SK-N-SH (cell line): ENCODE data around the gene AXIN2. TPM values are rescaled to one million over a fixed set of nuclear protein-coding genes. Genes with fewer than 3 reads are reported as not detected.

Experiments
- CTCF ChIA-PET: fragments of 300-600, 350-600 bp; formaldehyde crosslinking; extraction: SDS; loops from one replicate; lab custom pipeline; 2021; lab: Yijun Ruan, JAX
- POLR2A ChIA-PET: fragments of 350-600 bp; sonication (Branson Sonifier 250); formaldehyde crosslinking; extraction: SDS; loops from one replicate; lab custom pipeline; 2020; ENCODE audit warnings: antibody characterized with exemption, inconsistent platforms; lab: Yijun Ruan, JAX
- DNase-seq: peaks from one replicate; pipeline ENCODE4 v3.0.0; 2012
- H2AFZ ChIP-seq: fragments of 200-600 bp; sonication (generic); 2 replicates; pipeline ENCODE4 v1.8.1; 2016; ENCODE audit warnings: antibody characterized with exemption, mild to moderate bottlenecking, low read depth
- H3F3A ChIP-seq: fragments of 200-600 bp; sonication (generic); replicated peaks from 2 replicates; pipeline ENCODE3; 2016; ENCODE audit warnings: antibody characterized with exemption, mild to moderate bottlenecking; ENCODE audit not compliant: insufficient read depth
- H3K27ac ChIP-seq, 2 experiments: fragments of 200-500 bp in 1 of 2; fragments of 200-600 bp in 1 of 2; sonication (Bioruptor generic) in 1 of 2; sonication (generic), shearing (Covaris generic) in 1 of 2; 2 replicates each; pipeline versions ENCODE4 v1.5.1 to v1.6.1; 2014 to 2016; ENCODE audit warnings: low read depth in 2 of 2, inconsistent platforms in 1 of 2, low read length in 1 of 2, mild to moderate bottlenecking in 1 of 2, mixed read lengths in 1 of 2
- H3K27me3 ChIP-seq: fragments of 200-600 bp; sonication (generic), shearing (Covaris generic); 2 replicates; pipeline ENCODE4 v1.6.1; 2016; ENCODE audit warnings: mixed run types; ENCODE audit not compliant: insufficient read depth
- H3K36me3 ChIP-seq, 2 experiments: fragments of 200-500 bp in 1 of 2; fragments of 200-600 bp in 1 of 2; sonication (Bioruptor generic) in 1 of 2; sonication (generic) in 1 of 2; replicated peaks in 1 of 2; 2 replicates each; pipeline versions ENCODE3 to v1.5.1; 2014 to 2016; ENCODE audit warnings: low read length in 1 of 2, mild to moderate bottlenecking in 1 of 2; ENCODE audit not compliant: insufficient read depth in 2 of 2, control insufficient read depth in 1 of 2
- H3K4me1 ChIP-seq, 2 experiments: fragments of 200-500 bp in 1 of 2; fragments of 200-600 bp in 1 of 2; sonication (Bioruptor generic) in 1 of 2; sonication (generic), shearing (Covaris generic) in 1 of 2; 2 replicates each; pipeline versions ENCODE4 v1.5.1 to v1.6.1; 2014 to 2016; ENCODE audit warnings: low read depth in 1 of 2, low read length in 1 of 2, mixed run types in 1 of 2; ENCODE audit not compliant: insufficient read depth in 2 of 2, control insufficient read depth in 1 of 2
- H3K4me2 ChIP-seq: fragments of 200-600 bp; sonication (generic), shearing (Covaris generic); 2 replicates; pipeline ENCODE4 v1.6.1; 2017; ENCODE audit warnings: mixed run types
- H3K4me3 ChIP-seq, 2 experiments: fragments of 200-500 bp in 1 of 2; fragments of 200-600 bp in 1 of 2; sonication (Bioruptor generic) in 1 of 2; sonication (generic), shearing (Covaris generic) in 1 of 2; 2 replicates each; pipeline versions ENCODE4 v1.5.1 to v1.8.1; 2014 to 2016; ENCODE audit warnings: low read depth in 2 of 2, inconsistent platforms in 1 of 2, low read length in 1 of 2, mild to moderate bottlenecking in 1 of 2, mixed read lengths in 1 of 2, moderate library complexity in 1 of 2
- H3K79me2 ChIP-seq: fragments of 200-600 bp; sonication (generic); 2 replicates; pipeline ENCODE4 v1.8.1; 2017; ENCODE audit warnings: mild to moderate bottlenecking; ENCODE audit not compliant: insufficient read depth
- H3K9ac ChIP-seq: fragments of 200-600 bp; sonication (generic); 2 replicates; pipeline ENCODE4 v1.6.1; 2017; ENCODE audit warnings: mixed run types
- H3K9me2 ChIP-seq: fragments of 200-600 bp; sonication (generic); 2 replicates; pipeline ENCODE4 v1.6.1; 2017; ENCODE audit warnings: mixed run types
- H3K9me3 ChIP-seq: fragments of 200-600 bp; sonication (generic); 2 replicates; pipeline ENCODE4 v1.6.1; 2017; ENCODE audit warnings: mixed run types, mild to moderate bottlenecking, moderate library complexity
- H4K20me1 ChIP-seq: fragments of 200-600 bp; sonication (generic); 2 replicates; pipeline ENCODE4 v1.6.1; 2017; ENCODE audit warnings: mild to moderate bottlenecking, mixed run types; ENCODE audit not compliant: insufficient read depth
- EZH2phosphoT487 ChIP-seq: fragments of 200-600 bp; sonication (generic); IDR thresholded peaks from 2 replicates; pipeline ENCODE4 v1.6.1; 2017; ENCODE audit warnings: low read depth, mixed run types, mild to moderate bottlenecking, antibody characterized with exemption, moderate library complexity, borderline replicate concordance
- FOXJ3 ChIP-seq: sonication (generic); formaldehyde crosslinking; IDR thresholded peaks from 2 replicates; pipeline ENCODE4 v1.5.1; 2020; ENCODE audit warnings: mild to moderate bottlenecking, missing genetic modification reagents
- GATA2 ChIP-seq: sonication (generic); formaldehyde crosslinking; IDR thresholded peaks from 2 replicates; pipeline ENCODE4 v1.5.0; 2020; ENCODE audit warnings: mild to moderate bottlenecking, missing genetic modification reagents
- NFIC ChIP-seq: IDR thresholded peaks from 2 replicates; pipeline ENCODE4 v1.4.0; 2012; ENCODE audit warnings: borderline replicate concordance
- POLR2AphosphoS5 ChIP-seq: IDR thresholded peaks from 2 replicates; pipeline ENCODE4 v1.6.1; 2012; ENCODE audit warnings: low read depth, low read length
- RXRA ChIP-seq: IDR thresholded peaks from 2 replicates; pipeline ENCODE4 v1.4.0; 2012; ENCODE audit warnings: low read depth, mild to moderate bottlenecking, borderline replicate concordance
- SMC3 ChIP-seq: IDR thresholded peaks from 2 replicates; pipeline ENCODE4 v1.6.1; 2012; ENCODE audit warnings: low read depth, low read length, improper control_type of control experiment
- YY1 ChIP-seq: IDR thresholded peaks from 2 replicates; pipeline ENCODE4 v1.4.0; 2012; ENCODE audit warnings: low read depth, mild to moderate bottlenecking
- WGBS: methylation state at CpG from one replicate; pipeline ENCODE4 v1.1.6; 2017; ENCODE audit warnings: low lambda C conversion rate; 5-methylcytosine and 5-hydroxymethylcytosine counted together
- polyA plus RNA-seq, 3 experiments: library from polyadenylated mRNA; depleted of rRNA; stranded (reverse); fragments of >200 nt; gene quantifications; 2 replicates each; pipeline ENCODE4 v1.2.3, GENCODE V29; 2012
- TF ChIP-seq, protein P1 (sequence below): IDR thresholded peaks from 2 replicates; pipeline ENCODE4 v1.4.0; 2012; ENCODE audit warnings: low read depth, borderline replicate concordance
- TF ChIP-seq, protein P2 (sequence below): fragments of 200-600 bp; sonication (generic); IDR thresholded peaks from 2 replicates; pipeline ENCODE4 v1.6.1; 2017; ENCODE audit warnings: antibody characterized with exemption, mild to moderate bottlenecking, moderate library complexity
- TF ChIP-seq, protein P3 (sequence below): IDR thresholded peaks from 2 replicates; pipeline ENCODE4; 2012
- TF ChIP-seq, protein P4 (sequence below): IDR thresholded peaks from 2 replicates; pipeline ENCODE4 v1.4.0; 2012; ENCODE audit warnings: low read depth
- TF ChIP-seq, protein P5 (sequence below): fragments of 150-350 bp; IDR thresholded peaks from 2 replicates; pipeline ENCODE4 v1.6.1; 2017; ENCODE audit warnings: antibody characterized with exemption, low read length, low read depth, borderline replicate concordance

Gene AXIN2
- polyA plus RNA-seq, 1 of the 3 experiments (the other 2 are of a cell fraction): 8.3 TPM

DNA sequence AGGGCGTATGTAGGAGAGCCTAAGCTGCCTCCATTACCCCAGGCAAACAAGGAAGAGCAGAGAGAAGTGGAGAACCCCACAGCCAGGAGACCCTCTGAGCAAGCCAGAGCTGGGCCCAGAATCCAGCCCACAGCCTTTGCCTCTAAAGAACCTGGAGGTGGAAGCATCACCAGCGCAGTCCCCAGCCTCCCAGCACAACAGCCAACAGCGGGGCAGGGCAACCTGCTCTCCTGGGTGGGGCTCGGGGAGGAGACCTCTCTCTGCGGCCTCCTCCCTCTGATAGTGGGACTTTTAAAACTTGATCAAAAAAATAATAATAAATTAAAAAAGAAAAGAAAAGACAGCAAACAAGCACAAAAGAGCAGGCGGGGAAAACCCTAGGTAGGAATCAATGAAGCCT, 45.9 kb downstream of the AXIN2 start:
- DNase-seq: no peak
- Histone ChIP-seq H3K27me3 (no peaks in the 10 kb centered on the region), H3K27ac (no peak overlapping the region), H2AFZ (no peak overlapping the region), H3K36me3 (no peaks in the 10 kb centered on the region), H3K4me3 (no peak overlapping the region), H3K9me3 (no peaks in the 10 kb centered on the region), H3K4me1 (no peaks in the 10 kb centered on the region), H3F3A (no peaks in the 10 kb centered on the region), H3K9me2 (no peaks in the 10 kb centered on the region), H4K20me1 (no peaks in the 10 kb centered on the region), H3K4me2 (no peak overlapping the region), H3K9ac (no peak overlapping the region), H3K79me2 (no peaks in the 10 kb centered on the region)
- POLR2A ChIA-PET: no interaction called here
- TF ChIP-seq NFIC (no peak), YY1 (no peak), FOXJ3 (CRISPR knock-in tag) (no peak), POLR2AphosphoS5 (no peak), RXRA (no peak), EZH2phosphoT487 (no peak)
- TF ChIP-seq, protein P1, sequence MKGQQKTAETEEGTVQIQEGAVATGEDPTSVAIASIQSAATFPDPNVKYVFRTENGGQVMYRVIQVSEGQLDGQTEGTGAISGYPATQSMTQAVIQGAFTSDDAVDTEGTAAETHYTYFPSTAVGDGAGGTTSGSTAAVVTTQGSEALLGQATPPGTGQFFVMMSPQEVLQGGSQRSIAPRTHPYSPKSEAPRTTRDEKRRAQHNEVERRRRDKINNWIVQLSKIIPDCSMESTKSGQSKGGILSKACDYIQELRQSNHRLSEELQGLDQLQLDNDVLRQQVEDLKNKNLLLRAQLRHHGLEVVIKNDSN: no peak
- TF ChIP-seq, protein P2, sequence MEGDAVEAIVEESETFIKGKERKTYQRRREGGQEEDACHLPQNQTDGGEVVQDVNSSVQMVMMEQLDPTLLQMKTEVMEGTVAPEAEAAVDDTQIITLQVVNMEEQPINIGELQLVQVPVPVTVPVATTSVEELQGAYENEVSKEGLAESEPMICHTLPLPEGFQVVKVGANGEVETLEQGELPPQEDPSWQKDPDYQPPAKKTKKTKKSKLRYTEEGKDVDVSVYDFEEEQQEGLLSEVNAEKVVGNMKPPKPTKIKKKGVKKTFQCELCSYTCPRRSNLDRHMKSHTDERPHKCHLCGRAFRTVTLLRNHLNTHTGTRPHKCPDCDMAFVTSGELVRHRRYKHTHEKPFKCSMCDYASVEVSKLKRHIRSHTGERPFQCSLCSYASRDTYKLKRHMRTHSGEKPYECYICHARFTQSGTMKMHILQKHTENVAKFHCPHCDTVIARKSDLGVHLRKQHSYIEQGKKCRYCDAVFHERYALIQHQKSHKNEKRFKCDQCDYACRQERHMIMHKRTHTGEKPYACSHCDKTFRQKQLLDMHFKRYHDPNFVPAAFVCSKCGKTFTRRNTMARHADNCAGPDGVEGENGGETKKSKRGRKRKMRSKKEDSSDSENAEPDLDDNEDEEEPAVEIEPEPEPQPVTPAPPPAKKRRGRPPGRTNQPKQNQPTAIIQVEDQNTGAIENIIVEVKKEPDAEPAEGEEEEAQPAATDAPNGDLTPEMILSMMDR: no peak
- TF ChIP-seq, protein P3, sequence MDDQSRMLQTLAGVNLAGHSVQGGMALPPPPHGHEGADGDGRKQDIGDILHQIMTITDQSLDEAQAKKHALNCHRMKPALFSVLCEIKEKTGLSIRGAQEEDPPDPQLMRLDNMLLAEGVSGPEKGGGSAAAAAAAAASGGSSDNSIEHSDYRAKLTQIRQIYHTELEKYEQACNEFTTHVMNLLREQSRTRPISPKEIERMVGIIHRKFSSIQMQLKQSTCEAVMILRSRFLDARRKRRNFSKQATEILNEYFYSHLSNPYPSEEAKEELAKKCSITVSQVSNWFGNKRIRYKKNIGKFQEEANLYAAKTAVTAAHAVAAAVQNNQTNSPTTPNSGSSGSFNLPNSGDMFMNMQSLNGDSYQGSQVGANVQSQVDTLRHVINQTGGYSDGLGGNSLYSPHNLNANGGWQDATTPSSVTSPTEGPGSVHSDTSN: no peak
- TF ChIP-seq, protein P4, sequence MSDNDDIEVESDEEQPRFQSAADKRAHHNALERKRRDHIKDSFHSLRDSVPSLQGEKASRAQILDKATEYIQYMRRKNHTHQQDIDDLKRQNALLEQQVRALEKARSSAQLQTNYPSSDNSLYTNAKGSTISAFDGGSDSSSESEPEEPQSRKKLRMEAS: no peak
- TF ChIP-seq, protein P5, sequence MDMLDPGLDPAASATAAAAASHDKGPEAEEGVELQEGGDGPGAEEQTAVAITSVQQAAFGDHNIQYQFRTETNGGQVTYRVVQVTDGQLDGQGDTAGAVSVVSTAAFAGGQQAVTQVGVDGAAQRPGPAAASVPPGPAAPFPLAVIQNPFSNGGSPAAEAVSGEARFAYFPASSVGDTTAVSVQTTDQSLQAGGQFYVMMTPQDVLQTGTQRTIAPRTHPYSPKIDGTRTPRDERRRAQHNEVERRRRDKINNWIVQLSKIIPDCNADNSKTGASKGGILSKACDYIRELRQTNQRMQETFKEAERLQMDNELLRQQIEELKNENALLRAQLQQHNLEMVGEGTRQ: no peak
- WGBS: 79% methylated on average over 6 of the region's 6 CpGs
- CTCF ChIA-PET: interaction anchor here (0.7 to 1.1 kb wide), 2 partner anchors 12 to 13 kb away, joined by 3 read pairs; no protein-coding TSS in a partner anchor

DNA sequence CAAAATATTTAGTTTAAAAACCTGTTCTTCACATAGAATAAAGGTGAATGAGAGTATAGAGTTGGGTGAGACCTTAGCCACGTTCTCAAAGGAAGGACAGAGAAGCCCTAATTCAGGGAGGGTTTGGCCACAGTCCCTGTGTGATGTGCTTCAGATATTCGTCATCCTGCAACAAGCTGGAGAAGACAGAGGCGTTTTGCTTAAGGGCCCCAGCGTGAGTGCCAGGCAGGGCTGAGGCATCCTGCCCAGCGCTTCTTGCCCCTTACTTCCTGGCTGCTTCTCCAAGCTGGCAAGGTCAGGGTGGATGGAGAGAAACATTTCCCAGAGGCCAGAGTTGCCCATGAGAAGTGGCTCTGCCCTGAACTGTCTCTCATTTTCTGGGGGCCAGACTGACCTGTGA, 46.9 kb downstream of the AXIN2 start:
- POLR2A ChIA-PET: no interaction called here
- no peak overlapping the region for H3K9ac ChIP-seq
- no peaks in the 10 kb centered on the region for H3K27me3 ChIP-seq
- no peaks in the 10 kb centered on the region for H3K9me3 ChIP-seq
- H3K27ac ChIP-seq: no peak overlapping the region
- no peak for DNase-seq
- CTCF ChIA-PET: no interaction called here
- 66% methylated on average over 5 of the region's 5 CpGs for WGBS
- H3K79me2 ChIP-seq: no peaks in the 10 kb centered on the region
- no peak for TF ChIP-seq GATA2 (CRISPR knock-in tag)
- TF ChIP-seq SMC3: no peak
- no peaks in the 10 kb centered on the region for H4K20me1 ChIP-seq
- no peak overlapping the region for H3K4me2 ChIP-seq
- H3F3A ChIP-seq: no peaks in the 10 kb centered on the region
- H3K4me1 ChIP-seq: no peaks in the 10 kb centered on the region
- H3K4me3 ChIP-seq: no peak overlapping the region
- H2AFZ ChIP-seq: no peak overlapping the region
- no peaks in the 10 kb centered on the region for H3K9me2 ChIP-seq
- no peaks in the 10 kb centered on the region for H3K36me3 ChIP-seq
